IMR-90 (cell line): ENCODE results near the gene ITPKA. TPM values are rescaled to one million over a fixed set of nuclear protein-coding genes. Genes with fewer than 3 reads are reported as not detected.

Experiments used
- ATAC-seq: fragments of 200-7000 bp; cut with Tn5 transposase; 2 replicates; pipeline ENCODE4 v1.9.1; 2020; ENCODE audit warnings: low read depth, mild to moderate bottlenecking, moderate library complexity
- BruUV-seq: library from RNA; stranded (reverse); fragments of 400-500 nt; replicated peaks from 2 replicates; lab custom pipeline; 2021; lab: Mats Ljungman, UMichigan
- CTCF ChIA-PET: fragments of 300-600 bp; formaldehyde crosslinking; extraction: SDS; loops from one replicate; lab custom pipeline; 2021; ENCODE audit warnings: antibody characterized with exemption; lab: Yijun Ruan, JAX
- POLR2A ChIA-PET: fragments of 300-600 bp; sonication (Branson Sonifier 250); formaldehyde crosslinking; loops from one replicate; lab custom pipeline; 2022; ENCODE audit warnings: antibody characterized with exemption; ENCODE audit not compliant: unreplicated experiment; lab: Charles Lee
- DNase-seq: peaks from one replicate; pipeline ENCODE4 v3.0.0; 2013
- H2AFZ ChIP-seq: replicated peaks from 2 replicates; pipeline ENCODE3; 2013; ENCODE audit warnings: low read length, mild to moderate bottlenecking; ENCODE audit not compliant: poor library complexity
- H2AK5ac ChIP-seq: 2 replicates; pipeline ENCODE4 v1.6.1; 2013; ENCODE audit warnings: low read depth, low read length, inconsistent platforms
- H2AK9ac ChIP-seq: replicated peaks from 2 replicates; pipeline ENCODE3; 2013; ENCODE audit warnings: mild to moderate bottlenecking, low read depth, low read length, moderate library complexity; ENCODE audit not compliant: poor library complexity
- H2BK120ac ChIP-seq: 2 replicates; pipeline ENCODE4 v1.6.1; 2013; ENCODE audit warnings: low read depth, low read length, inconsistent platforms
- H2BK15ac ChIP-seq: 3 replicates; pipeline ENCODE4 v1.6.1; 2013; ENCODE audit warnings: low read depth, low read length, inconsistent platforms
- H2BK20ac ChIP-seq: 2 replicates; pipeline ENCODE4 v1.6.1; 2013; ENCODE audit warnings: low read depth, mild to moderate bottlenecking, inconsistent platforms, low read length, moderate library complexity
- H2BK5ac ChIP-seq: 2 replicates; pipeline ENCODE4 v1.6.1; 2013; ENCODE audit warnings: mild to moderate bottlenecking, low read depth, low read length, inconsistent platforms; ENCODE audit not compliant: poor library complexity, severe bottlenecking
- H3K14ac ChIP-seq: replicated peaks from 2 replicates; pipeline ENCODE4 v1.6.1; 2013; ENCODE audit warnings: low read depth, low read length, inconsistent platforms
- H3K18ac ChIP-seq: 2 replicates; pipeline ENCODE4 v1.6.1; 2013; ENCODE audit warnings: low read depth, low read length, control low read depth
- H3K23ac ChIP-seq: 2 replicates; pipeline ENCODE4 v1.6.1; 2013; ENCODE audit warnings: low read depth, low read length, inconsistent platforms
- H3K27ac ChIP-seq: 2 replicates; pipeline ENCODE4 v1.5.1; 2013; ENCODE audit warnings: mild to moderate bottlenecking, control low read depth, low read length; ENCODE audit not compliant: insufficient read depth
- H3K27me3 ChIP-seq: 2 replicates; pipeline ENCODE4 v1.6.1; 2013; ENCODE audit warnings: low read length; ENCODE audit not compliant: control insufficient read depth, insufficient read depth
- H3K36me3 ChIP-seq: 2 replicates; pipeline ENCODE4 v1.6.1; 2013; ENCODE audit warnings: low read length, mixed read lengths; ENCODE audit not compliant: control insufficient read depth, insufficient read depth
- H3K4ac ChIP-seq: 2 replicates; pipeline ENCODE4 v1.6.1; 2013; ENCODE audit warnings: low read depth, low read length, inconsistent platforms
- H3K4me1 ChIP-seq: 2 replicates; pipeline ENCODE4 v1.6.1; 2013; ENCODE audit warnings: low read length, mixed read lengths; ENCODE audit not compliant: control insufficient read depth, insufficient read depth
- H3K4me2 ChIP-seq: 2 replicates; pipeline ENCODE4 v1.6.1; 2013; ENCODE audit warnings: low read depth, mild to moderate bottlenecking, control low read depth, low read length, moderate library complexity
- H3K4me3 ChIP-seq: 2 replicates; pipeline ENCODE4 v1.5.1; 2013; ENCODE audit warnings: low read depth, mild to moderate bottlenecking, control low read depth, low read length, moderate library complexity; ENCODE audit not compliant: insufficient read depth
- H3K56ac ChIP-seq: 2 replicates; pipeline ENCODE4 v1.6.1; 2013; ENCODE audit warnings: low read length, inconsistent platforms; ENCODE audit not compliant: insufficient read depth; ENCODE audit errors: extremely low read depth
- H3K79me1 ChIP-seq, 2 experiments: 2 replicates each; pipeline ENCODE4 v1.6.1; 2013; ENCODE audit warnings: low read length in 2 of 2, inconsistent platforms in 1 of 2, low read depth in 1 of 2
- H3K9ac ChIP-seq: 2 replicates; pipeline ENCODE4 v1.6.1; 2013; ENCODE audit warnings: low read depth, low read length, control low read depth
- H3K9me1 ChIP-seq: 2 replicates; pipeline ENCODE4 v1.6.1; 2013; ENCODE audit warnings: low read length, inconsistent platforms; ENCODE audit not compliant: insufficient read depth
- H3K9me3 ChIP-seq: 2 replicates; pipeline ENCODE4 v1.6.1; 2013; ENCODE audit warnings: low read length; ENCODE audit not compliant: control insufficient read depth, insufficient read depth
- H4K20me1 ChIP-seq: 2 replicates; pipeline ENCODE4 v1.6.1; 2013; ENCODE audit warnings: low read length, inconsistent platforms; ENCODE audit not compliant: insufficient read depth
- H4K5ac ChIP-seq: 2 replicates; pipeline ENCODE4 v1.6.1; 2013; ENCODE audit warnings: mild to moderate bottlenecking, low read depth, low read length, control low read depth
- H4K8ac ChIP-seq, 2 experiments: 2 replicates each; pipeline ENCODE4 v1.6.1; 2013; ENCODE audit warnings: low read depth in 2 of 2, low read length in 2 of 2, control low read depth in 1 of 2, inconsistent platforms in 1 of 2
- H4K91ac ChIP-seq: 2 replicates; pipeline ENCODE4 v1.6.1; 2013; ENCODE audit warnings: low read depth, low read length, inconsistent platforms; ENCODE audit not compliant: insufficient read depth
- MAZ ChIP-seq: IDR thresholded peaks from 2 replicates; pipeline ENCODE4 v1.6.1; 2012; ENCODE audit warnings: low read depth, mild to moderate bottlenecking, low read length, improper control_type of control experiment, moderate library complexity, borderline replicate concordance
- RCOR1 ChIP-seq: IDR thresholded peaks from 2 replicates; pipeline ENCODE4 v1.6.1; 2012; ENCODE audit warnings: mild to moderate bottlenecking, low read length, improper control_type of control experiment; ENCODE audit not compliant: insufficient replicate concordance
- dilution Hi-C: fragments of 300-500 bp; cut with HindIII; formaldehyde crosslinking; loops from one replicate; pipeline ENCODE4 v1.14.3; 2018; ENCODE audit warnings: low sequenced_read_pairs; ENCODE audit not compliant: unreplicated experiment
- in situ Hi-C: fragments of 300-500 bp; cut with MboI; formaldehyde crosslinking; loops from 3 replicates; pipeline ENCODE4 v1.14.3; 2019; ENCODE audit warnings: low sequenced_read_pairs, inconsistent platforms, mixed read lengths
- intact Hi-C: fragments of 100-400 bp; cut with micrococcal nuclease; formaldehyde crosslinking; loops from 2 replicates; pipeline ENCODE4 v1.10.0; 2022
- polyA plus RNA-seq, 3 experiments: library from polyadenylated mRNA; depleted of rRNA; stranded (reverse); fragments of >200 nt; gene quantifications; 2 replicates each; pipeline ENCODE4 v1.2.3, GENCODE V29; 2012; ENCODE audit warnings: low replicate concordance in 1 of 3
- total RNA-seq: library from RNA; depleted of rRNA; stranded (reverse); fragments of >200 nt; gene quantifications from 2 replicates; pipeline ENCODE4 v1.2.3, GENCODE V29; 2012

ITPKA gene
- total and polyA plus RNA-seq, 2 of the 4 experiments (the other 2 are of a cell fraction) = 1.1 to 1.8 TPM

GRCh38 chr15:41445399-41445798 is 48.3 kb upstream of the ITPKA start:
- ATAC-seq (no peak), DNase-seq (no peak)
- ChIA-PET POLR2A (no interaction called here), CTCF (interaction anchor here (1.5 kb wide), 1 partner anchor 20 kb away, joined by 3 read pairs; no protein-coding TSS in a partner anchor)
- H3K4ac ChIP-seq = no peak overlapping the region
- no peak overlapping the region for H4K91ac ChIP-seq
- H3K4me1 ChIP-seq = no peaks in the 10 kb centered on the region
- no peak overlapping the region for H2AK9ac ChIP-seq
- H3K4me3 ChIP-seq = no peak overlapping the region
- no peak overlapping the region for H3K27ac ChIP-seq
- no peak for TF ChIP-seq RCOR1
- no peak for TF ChIP-seq MAZ
- no peak overlapping the region for H3K18ac ChIP-seq
- no peak overlapping the region for H2AFZ ChIP-seq
- H3K23ac ChIP-seq = no peak overlapping the region
- H3K56ac ChIP-seq = no peak overlapping the region
- H3K4me2 ChIP-seq = no peak overlapping the region
- H3K9me3 ChIP-seq = no peaks in the 10 kb centered on the region
- H3K27me3 ChIP-seq = no peaks in the 10 kb centered on the region
- no peak overlapping the region for H2BK120ac ChIP-seq
- H3K79me1 ChIP-seq = peaks cover 20 to 60% of the 10 kb centered on the region in 2 experiments
- H2BK15ac ChIP-seq = no peak overlapping the region
- H3K36me3 ChIP-seq = peaks cover 17% of the 10 kb centered on the region
- H2AK5ac ChIP-seq = no peak overlapping the region
- H4K8ac ChIP-seq = no peak overlapping the region
- no peak overlapping the region for H3K14ac ChIP-seq
- intact Hi-C loops = no loop called here
- in situ Hi-C loops = no loop called here
- no peak overlapping the region for H3K9ac ChIP-seq
- H4K20me1 ChIP-seq = 0 out of 2 replicates have a peak, but pooled peaks cover 4% of the 10 kb centered on the region
- H2BK20ac ChIP-seq = no peak overlapping the region
- dilution Hi-C loops = no loop called here
- no TSS peak for BruUV-seq
- H2BK5ac ChIP-seq = no peak overlapping the region
- H4K5ac ChIP-seq = no peak overlapping the region
- H3K9me1 ChIP-seq = no peaks in the 10 kb centered on the region; the same call in 1 of the 2 replicates
